Amygdala (tissue), 56 donors: ENCODE measurements around the gene DIAPH1.

ENCODE experiments used
- DNase-seq, 56 donors: peaks; one replicate each; lab custom pipeline; 2025; lab: John Stamatoyannopoulos, UW

The DIAPH1 gene

DNA sequence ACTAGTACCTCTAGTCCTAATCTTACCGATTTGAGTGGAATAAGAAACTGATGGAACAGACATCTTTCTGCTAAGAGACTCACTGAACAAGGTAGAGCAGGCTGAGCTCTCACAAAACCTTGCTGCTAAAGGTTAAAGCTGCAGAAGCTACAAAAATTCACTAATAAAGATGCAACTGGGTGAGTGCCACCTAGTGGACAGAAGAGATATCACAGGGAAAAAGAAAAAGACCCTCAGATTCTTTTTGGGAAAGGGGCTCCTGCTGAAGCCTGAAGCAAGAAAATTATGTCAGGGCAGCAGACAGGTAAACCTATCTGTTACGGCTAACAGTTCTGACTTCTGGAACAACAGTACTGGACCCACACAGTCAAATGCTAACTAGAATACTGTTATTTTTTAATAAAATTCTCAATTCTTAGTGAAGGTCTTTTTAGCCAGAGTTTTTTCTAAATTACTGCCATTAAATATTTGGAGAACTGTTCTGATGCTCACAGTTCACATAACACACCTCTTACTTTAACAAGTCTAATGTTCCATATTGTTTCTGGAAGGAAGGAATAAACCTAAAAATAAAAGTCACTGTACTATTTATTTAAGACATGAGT lies 51.2 kb downstream of the DIAPH1 start:
- DNase-seq: no peak

DNA sequence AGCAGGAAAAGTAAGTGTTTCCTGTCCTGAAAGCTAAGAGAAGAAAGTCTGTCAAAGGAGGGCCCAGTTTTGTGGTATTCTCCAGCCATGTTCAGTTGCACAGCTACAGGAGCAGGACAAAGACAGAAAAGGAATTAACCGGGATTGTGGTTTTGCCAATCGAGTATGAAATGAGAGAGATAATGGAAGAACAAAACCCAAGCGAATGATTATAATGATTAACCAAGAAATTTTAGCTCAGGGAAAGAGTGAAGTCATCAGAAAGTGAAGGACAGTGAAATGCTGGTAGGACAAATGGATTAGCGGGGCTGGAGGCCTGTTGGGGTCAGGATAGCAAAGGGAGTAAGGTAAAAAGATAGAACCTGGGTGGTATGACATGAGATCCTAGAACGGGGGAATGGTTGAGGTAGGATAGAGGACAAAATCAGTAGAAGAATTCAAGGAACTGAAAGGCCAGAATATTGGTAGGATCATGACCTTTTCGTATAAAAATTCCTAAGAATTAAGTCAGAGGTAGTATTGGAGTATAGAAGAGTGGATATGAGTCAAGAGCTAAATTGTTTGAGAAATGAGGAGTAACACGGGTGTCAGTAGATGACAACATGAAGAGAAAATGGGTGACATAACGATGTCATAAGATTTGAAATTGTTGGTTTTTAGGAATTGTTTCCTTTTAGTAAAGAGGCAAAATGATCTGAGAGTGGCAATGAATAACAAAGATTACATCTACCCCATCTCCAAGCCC lies 52.8 kb downstream of the DIAPH1 start:
- DNase-seq: no peak

DNA sequence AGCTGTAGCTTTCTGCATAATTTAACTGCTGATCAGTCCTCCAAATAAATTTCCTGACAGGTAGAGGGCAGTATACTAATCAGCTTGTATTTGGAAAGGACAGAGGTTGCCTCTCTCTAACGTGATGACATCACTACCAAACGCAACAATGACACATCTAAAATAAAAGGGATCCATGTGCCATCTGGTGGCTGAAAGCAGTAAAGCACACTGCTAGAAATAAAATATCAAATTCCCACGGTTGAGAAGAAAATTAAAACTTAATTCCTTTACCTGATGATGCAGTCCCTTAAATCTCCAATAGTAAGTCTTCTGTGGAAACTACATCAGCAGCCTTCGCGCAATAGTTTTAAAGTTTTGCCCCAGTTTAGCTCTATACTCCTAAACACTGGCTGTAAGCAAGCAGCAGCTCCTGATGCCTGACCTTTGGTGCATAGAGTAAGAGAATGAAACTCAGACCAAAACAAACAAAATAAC lies 54.5 kb downstream of the DIAPH1 start:
- peak in 41 of 56 donors; percentile 1 to 98 (median 30) for DNase-seq

DNA sequence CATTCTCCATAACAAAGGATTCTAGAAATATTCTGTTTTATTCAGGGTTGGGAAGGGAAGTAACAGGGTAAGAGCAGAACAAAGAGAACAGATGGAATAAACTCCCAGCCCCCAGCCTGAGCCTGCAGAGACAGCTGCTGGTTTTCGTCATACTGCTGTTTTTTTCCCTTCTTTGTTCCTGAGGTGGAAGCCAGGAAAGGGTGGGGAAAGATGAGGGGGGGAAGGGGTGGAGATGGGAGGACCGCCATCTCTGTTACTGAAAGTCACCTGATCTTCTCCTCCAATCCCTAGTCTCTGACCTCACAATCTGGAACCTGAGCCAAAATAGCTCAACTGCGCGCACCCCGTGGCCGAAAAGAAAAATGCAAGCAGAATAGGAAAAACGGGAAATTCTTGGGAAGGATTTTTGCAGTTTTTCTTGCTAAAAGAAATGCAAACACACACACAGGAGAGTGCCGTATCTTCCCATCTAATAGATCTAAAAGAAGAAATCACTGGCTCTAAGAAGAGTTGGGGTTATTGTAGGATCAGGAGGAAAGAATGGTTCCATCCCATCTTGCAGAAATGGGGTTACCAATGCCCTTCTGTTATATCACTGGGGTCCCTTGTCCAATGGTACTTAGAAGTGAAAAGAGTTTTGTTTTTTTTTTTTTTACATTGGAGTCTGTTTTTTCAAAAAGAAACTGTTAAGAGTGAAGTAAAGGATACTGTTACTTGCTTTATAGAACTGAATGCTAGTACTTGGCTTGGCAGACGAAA lies 57.9 kb downstream of the DIAPH1 start:
- peak; percentile 19 to 93 (median 74) for DNase-seq

DNA sequence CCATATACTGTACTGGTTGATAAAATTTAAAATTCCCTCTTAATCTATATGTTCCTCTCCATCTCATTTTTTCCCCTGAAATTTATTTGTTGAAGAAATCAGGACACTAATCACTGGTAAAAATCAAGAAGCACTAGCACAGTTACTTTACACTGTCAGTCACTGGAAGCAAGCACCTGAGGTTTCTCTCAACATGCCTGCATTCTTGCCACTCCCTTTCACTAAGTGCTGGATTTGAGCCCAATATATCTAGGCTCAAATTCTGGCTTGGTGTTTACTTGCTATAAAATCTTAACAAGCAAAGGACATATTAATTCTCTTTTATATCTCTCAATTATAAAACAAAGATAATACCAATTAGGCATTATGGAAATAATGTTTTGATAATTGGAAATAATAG lies 58.6 kb downstream of the DIAPH1 start:
- no peak for DNase-seq

DNA sequence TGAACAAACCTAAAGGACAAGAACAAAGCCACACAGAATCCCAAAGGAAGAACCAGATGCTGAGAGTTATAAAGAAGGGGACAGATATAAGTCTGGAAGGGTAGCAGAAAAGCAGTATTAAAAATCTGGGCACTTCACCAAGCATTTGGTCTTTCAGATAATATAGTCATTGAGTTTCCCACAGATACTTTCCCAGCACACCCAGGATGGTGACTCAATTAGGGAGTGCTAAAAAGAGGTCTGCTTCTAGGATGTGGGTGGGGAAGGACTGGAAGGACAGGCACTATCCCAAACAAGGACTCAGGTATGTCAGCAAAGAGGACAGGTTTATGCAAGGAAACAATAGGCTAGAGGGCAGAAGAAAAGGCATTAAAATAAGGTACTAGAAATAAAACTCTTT lies 59.3 kb downstream of the DIAPH1 start:
- DNase-seq: peak in 1 of 56 donors; percentile 1

DNA sequence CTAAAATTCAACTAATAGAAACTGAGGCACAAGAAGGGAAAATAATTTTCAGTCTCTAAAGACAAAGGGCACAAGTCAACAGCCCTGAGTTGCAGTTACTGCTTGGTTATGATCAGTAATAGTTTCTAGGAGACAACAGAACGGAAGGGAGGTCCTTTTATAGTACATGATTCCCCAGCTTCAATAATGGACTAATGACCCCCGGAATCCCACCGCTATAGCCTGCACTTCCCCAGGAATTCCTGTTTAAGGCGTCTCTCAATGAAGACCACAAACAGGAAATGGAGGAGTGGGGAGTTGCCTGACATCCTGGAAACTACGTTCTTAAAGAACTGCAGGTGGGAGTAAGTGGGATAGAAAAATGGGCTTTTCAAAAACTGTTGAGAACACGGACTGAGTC lies 60.6 kb downstream of the DIAPH1 start:
- DNase-seq: peak in 5 of 56 donors; percentile 11 to 47 (median 15)

DNA sequence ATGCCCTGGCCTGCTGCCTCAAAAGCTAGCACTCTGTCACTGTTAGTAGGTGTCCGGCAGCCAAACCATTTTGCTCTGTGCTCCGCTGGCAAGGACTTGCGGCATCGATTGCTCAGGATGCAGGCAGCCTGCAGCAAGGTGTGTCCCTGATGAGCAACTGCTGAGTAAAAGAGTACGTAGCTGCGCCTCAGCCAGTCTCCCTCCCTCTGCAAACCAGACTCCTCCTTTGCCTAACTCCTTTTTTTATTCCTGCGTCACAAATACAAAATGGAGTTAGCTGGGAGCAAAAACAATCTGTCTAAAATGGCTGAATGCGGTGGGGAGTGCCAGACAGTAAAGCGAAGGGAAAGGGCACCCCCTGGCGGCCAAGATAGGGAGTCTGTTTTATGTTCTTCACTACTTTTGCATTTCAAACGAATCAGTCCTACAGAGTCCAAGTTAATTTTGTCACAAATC lies 61.1 kb downstream of the DIAPH1 start:
- DNase-seq: peak; percentile 5 to 96 (median 85)

DNA sequence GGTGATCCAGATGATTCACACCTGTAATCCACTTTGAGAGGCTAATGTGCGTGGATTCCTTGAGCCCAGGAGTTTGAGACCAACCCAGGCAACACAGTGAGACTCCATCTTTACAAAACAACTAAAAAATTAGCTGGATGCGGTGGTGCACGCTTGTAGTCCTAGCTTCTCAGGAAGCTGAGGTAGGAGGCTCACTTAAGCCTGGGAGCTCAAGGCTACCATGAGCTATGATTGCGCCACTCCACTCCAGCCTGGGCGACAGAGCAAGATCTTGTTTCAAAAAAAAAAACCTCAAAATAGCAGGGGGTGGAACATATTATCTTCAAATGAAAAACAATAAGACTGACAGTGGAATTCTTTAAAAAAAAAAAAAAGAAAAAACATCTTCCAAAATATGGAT lies 70.9 kb downstream of the DIAPH1 start:
- DNase-seq: no peak

DNA sequence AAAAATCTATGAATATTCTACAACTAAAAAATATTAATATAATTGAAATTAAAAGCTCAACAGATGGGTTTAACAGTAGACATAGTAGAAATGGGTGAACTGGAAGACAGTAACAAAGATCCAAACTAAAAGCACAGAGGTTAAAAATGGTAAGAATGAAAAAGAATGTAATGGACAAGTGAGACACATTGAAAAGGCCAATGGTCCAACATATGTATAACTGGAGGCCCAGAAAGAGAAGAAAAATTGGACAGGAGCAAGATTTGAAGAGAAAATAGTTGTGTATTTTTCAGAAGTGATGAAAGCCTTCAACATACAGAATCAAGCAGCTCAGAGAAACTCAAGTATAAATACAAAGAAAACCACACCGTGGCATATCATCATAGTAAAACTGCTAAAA lies 71.3 kb downstream of the DIAPH1 start:
- no peak for DNase-seq

DNA sequence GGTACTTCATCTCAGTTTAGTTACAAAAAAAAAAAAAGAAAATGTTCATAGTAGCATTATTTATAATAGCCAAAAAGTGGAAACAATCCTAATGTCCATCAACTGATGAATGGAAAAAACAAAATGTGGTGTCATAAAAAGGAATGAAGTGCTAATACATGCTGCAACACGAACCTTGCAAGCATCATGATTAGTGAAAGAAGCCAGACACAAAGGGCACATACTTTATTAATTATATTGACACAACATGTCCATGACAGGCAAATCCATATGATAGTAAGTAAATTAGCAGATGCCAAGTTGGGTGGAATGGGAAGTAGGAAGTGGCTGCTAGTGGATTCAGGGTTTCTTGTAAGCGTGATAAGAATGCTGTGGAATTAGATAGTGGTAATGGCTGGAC lies 75.7 kb downstream of the DIAPH1 start:
- no peak for DNase-seq

DNA sequence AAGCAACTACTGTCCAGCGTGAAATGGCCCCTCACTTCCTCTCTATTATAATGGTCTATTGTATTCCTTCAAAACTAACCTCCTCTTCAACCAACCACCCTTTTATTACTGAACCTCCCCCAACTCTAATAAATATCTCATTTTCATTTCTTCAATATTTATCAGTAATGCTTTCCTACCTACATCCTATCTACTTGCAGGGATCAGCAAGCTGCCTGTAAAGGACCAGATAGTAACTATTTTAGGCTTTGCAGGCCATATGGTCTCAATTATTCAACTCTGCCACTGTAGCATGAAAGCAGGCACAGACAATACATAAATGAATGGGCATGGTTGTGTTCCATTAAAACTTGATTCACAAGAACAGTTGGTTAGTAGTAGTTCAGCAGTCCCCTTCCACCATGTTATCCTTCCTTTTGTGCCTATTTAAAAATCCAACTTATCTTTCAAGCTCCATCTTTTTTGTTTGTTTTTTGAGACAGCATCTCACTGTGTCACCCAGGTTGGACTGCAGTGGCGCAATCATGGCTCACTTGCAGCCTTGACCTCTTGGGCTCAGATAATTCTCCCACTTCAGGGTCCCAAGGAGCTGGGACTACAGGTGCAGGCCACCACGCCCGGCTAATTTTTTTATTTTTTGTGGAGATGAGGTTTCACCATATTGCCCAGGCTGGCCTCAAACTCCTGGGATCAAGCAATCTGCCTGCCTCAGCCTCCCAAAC lies 84.1 kb downstream of the DIAPH1 start:
- DNase-seq: no peak

DNA sequence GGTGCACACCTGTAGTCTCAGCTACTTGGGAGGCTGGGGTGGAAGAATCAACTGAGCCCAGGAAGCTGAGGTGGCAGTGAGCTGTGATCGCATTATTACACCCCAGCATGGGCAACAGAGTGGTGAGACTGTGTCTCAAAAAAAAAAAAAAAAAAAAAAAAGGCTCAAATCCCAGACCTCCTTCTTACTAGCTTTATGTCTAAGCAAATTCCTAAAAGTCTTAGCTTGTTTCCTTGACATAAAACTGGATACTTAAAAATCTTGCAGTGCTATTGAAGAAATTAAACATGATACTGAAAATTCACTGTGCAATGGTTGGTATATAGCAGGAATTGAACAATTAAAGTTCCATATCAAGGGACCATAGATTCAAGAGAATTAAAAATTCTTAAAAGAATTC lies 84.9 kb downstream of the DIAPH1 start:
- DNase-seq: no peak

DNA sequence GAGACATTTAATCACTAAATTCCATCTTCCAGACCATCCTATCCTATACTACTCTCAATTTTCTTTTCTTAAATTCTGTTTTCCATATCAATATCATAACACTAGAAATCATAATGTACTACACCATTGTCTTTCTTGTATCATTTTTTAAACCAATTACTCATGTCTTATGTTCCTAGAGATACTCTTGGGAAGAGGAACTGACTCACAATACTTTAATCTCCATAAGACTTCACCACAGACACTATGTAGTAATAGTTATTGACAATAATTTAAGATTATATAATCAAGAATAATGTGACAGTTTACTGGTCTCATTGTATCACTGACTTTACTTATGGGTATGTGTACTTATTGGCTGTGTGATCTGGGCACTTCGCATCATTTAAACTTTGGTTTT lies 86.1 kb downstream of the DIAPH1 start:
- no peak for DNase-seq

DNA sequence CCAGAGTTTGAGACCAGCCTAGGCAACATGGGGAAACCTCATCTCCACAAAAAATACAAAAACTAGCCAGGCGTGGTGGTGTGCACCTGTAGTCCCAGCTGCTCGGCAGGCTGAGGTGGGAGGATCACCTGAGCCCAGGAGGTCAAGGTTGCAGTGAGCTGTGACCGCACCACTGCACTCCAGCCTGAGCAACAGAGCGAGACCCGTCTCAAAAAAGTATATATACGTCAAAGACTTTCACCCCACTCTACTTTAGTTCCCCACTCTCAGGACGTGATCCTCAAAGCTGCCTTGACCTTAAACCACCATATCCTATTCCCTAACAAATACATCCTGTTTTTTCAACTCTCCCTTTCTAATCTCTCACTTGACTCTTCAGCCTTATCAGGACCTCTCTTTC lies 88.9 kb downstream of the DIAPH1 start:
- no peak for DNase-seq

DNA sequence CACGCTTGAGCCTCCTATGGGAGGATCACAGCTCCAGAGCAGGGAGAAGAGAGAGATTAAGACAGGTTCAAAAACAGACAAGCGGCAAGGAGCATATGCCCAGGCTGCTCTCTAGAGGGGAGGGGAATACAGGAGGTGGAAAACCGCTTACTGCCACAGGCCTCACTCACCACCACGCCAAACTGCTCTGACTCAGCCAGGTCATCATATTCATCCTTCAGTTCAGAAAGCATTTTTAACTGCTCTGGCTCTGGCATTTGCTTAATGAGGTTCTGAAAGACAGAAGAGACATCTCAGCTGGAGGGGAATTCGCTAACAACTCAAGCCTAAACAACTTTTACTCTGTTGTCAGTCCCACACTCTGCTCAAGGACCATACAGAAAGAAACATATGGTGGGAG lies 89.8 kb downstream of the DIAPH1 start:
- no peak for DNase-seq

DNA sequence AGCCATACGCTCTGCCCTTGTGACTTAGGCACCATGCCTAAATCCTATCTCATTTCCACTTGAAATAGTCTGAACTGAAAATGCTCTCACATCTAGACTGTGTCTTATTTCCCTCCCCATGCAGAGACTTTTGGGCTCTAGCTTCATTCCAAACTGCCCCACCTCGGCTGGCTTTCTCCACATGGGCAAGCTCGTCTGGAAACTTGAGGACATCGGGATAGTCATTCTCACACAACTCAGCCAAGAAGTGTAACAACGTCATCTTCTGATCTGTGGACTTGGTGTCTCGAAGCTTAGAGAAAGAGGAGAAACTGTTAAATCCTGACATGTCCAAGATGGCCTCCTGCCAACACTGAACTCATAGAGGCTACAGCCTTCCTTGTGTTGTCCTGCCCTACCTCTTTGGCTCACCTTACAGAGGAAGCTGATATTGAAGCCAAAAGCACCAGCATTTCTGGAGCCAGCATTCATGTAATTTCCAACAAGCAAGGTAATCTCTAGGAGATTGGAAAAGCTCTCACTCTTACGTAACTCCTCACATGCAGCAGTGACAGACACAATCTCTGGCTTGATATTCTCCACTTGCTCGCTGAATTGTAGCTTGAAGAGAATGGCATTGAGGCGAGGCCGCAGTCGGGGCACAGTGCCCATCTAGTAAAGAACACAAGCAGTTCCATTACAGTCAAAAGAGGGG lies 90.4 kb downstream of the DIAPH1 start:
- DNase-seq: no peak

DNA sequence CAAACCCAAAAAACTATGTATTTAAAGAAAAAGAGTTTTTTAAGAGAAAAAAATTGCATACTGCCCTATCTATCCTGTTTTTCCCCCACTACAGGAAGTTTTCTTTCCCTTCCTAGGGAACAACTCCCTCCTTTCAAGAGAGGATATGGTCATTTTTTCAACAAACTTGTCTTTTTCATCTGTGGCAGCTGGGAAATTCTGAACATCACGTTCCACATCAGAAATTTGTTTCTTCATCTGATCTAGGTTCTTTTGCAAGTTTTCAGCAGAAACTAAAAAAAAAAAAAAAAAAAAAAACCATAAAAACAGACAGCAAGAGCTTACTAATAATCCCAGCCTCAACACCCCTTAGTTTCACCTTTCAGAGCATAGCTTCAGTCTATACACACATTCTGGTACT lies 91.4 kb downstream of the DIAPH1 start:
- no peak for DNase-seq

DNA sequence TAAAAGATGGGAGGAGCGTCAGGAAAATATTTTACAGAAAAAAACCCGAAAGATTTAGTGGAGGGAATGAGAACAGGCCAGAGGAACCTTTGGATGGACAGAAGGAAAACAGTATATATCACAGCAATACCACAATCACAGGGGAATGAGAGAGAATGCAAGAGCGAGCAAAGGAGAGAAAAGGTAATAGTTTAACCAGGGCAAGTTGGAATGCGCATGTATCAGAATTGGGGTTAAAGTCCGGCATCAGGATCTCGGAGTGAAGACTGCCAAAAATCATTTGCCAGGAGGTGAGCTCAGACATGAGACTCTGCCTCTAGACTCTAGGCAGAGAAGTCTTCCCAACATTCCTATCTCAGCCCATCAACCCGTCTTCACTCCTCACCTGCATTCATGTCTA lies 93.1 kb downstream of the DIAPH1 start:
- no peak for DNase-seq
